PFSK-1 (cell line): ENCODE data around the gene WDR7.

ENCODE experiments used
- TAF1 ChIP-seq: IDR thresholded peaks from 2 replicates; pipeline ENCODE4 v1.6.1; 2012; ENCODE audit warnings: low read length, control low read depth, borderline replicate concordance; ENCODE audit not compliant: insufficient read depth
- TF ChIP-seq, protein P1 (sequence below), 2 experiments: IDR thresholded peaks; 2 replicates each; pipeline versions ENCODE4 v1.6.1 to v1.8.0; 2011 to 2012; ENCODE audit warnings: low read depth in 2 of 2, low read length in 2 of 2, control low read depth in 1 of 2, inconsistent platforms in 1 of 2, mild to moderate bottlenecking in 1 of 2, moderate library complexity in 1 of 2; ENCODE audit not compliant: insufficient read depth in 1 of 2

DNA sequence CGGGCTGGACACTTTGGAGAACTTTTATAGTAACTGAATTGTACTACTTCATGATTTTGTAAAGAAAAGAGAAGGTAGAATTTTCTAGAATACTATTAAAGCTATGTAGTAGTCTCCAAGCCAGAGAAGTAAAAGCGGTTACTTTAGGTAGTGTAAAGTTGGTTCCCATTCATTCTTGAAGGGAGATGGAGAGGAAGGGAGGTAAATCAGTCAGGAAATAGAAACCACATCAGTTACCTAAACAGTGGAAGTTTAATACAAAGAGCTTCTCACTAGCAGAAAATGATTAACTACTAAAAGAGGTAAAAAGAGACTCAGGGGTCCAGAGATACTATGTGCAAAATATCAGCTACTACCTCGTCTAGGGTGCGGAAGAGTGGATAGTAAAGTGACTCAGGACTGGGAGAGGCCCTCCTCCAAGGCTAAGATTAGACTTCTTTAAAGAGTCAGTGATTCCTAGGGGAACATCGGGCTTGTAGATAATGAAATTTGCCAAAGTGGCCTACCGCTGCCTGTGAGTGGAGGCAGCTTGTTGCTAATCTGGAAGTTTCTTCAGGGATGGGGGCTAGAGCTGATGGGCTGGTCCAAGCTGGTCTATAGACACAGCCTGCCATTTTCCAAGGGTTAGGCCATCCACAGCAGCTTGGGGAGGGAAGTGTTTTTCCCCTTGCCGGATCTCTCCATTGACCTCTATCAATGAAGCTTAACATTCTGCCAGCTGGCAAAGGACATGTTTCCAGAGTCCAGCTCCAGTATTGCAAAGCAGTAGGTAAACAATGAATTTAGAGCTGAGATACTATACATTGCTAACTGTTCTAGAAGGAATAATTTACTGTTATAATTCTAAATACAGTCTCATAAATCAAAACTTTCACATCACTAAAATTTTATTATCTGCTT, 249.3 kb downstream of the WDR7 start:
- TF ChIP-seq, protein P1, sequence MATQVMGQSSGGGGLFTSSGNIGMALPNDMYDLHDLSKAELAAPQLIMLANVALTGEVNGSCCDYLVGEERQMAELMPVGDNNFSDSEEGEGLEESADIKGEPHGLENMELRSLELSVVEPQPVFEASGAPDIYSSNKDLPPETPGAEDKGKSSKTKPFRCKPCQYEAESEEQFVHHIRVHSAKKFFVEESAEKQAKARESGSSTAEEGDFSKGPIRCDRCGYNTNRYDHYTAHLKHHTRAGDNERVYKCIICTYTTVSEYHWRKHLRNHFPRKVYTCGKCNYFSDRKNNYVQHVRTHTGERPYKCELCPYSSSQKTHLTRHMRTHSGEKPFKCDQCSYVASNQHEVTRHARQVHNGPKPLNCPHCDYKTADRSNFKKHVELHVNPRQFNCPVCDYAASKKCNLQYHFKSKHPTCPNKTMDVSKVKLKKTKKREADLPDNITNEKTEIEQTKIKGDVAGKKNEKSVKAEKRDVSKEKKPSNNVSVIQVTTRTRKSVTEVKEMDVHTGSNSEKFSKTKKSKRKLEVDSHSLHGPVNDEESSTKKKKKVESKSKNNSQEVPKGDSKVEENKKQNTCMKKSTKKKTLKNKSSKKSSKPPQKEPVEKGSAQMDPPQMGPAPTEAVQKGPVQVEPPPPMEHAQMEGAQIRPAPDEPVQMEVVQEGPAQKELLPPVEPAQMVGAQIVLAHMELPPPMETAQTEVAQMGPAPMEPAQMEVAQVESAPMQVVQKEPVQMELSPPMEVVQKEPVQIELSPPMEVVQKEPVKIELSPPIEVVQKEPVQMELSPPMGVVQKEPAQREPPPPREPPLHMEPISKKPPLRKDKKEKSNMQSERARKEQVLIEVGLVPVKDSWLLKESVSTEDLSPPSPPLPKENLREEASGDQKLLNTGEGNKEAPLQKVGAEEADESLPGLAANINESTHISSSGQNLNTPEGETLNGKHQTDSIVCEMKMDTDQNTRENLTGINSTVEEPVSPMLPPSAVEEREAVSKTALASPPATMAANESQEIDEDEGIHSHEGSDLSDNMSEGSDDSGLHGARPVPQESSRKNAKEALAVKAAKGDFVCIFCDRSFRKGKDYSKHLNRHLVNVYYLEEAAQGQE (IDR thresholded peaks at IDR 0.05; ENCODE audit: insufficient read depth in 1 of 2, low read depth in 2 of 2, low read length in 2 of 2) = no peak
- no peak for TF ChIP-seq TAF1
